ENCODE results near the gene RHBDF2. TPM values are rescaled to one million over a fixed set of nuclear protein-coding genes. Genes with fewer than 3 reads are reported as not detected.

Gene RHBDF2
- total RNA-seq, 1 experiment from 2014 or later, result 19.7 TPM

GRCh38 chr17:76442341-76443338, 58.6 kb downstream of the RHBDF2 start:
- Histone ChIP-seq H3K27ac (ENCODE audit: insufficient read length, low read depth, low read length) (no peak overlapping the region), H2BK5ac (ENCODE audit: insufficient read length, low read length) (no peak overlapping the region), H3K27me3 (ENCODE audit: insufficient read depth, low read length) (no peaks in the 10 kb centered on the region), H3K23ac (ENCODE audit: insufficient read length, low read depth, low read length) (no peak overlapping the region), H4K8ac (replicated peaks; ENCODE audit: insufficient read length, low read depth, low read length) (no peak overlapping the region), H3K18ac (ENCODE audit: insufficient read length, low read depth, low read length) (no peak overlapping the region), H3K4ac (ENCODE audit: low read depth, low read length) (no peak overlapping the region), H4K5ac (ENCODE audit: insufficient read length, low read depth, low read length) (no peak overlapping the region), H3K56ac (ENCODE audit: insufficient read length, low read depth, low read length) (no peak overlapping the region), H3K9ac (ENCODE audit: extremely low read depth, insufficient read length, low read length) (no peak overlapping the region), H3T11ph (ENCODE audit: low read length) (no peak overlapping the region), H2BK120ac (ENCODE audit: low read depth, low read length, poor library complexity, severe bottlenecking) (no peak overlapping the region), H3K23me2 (ENCODE audit: insufficient read length, low read depth, low read length, poor library complexity, severe bottlenecking) (no peaks in the 10 kb centered on the region), H2BK20ac (ENCODE audit: low read depth, low read length, poor library complexity, severe bottlenecking) (no peak overlapping the region), H3K9me3 (ENCODE audit: control insufficient read depth, low read depth, low read length) (no peaks in the 10 kb centered on the region), H2AK5ac (ENCODE audit: insufficient read length, low read length) (peak overlapping the region; percentile 7), H2AFZ (ENCODE audit: low read length) (no peak overlapping the region), H3K79me1 (ENCODE audit: insufficient read depth, low read depth, low read length, poor library complexity, severe bottlenecking) (peaks cover 4% of the 10 kb centered on the region), H3K4me1 (ENCODE audit: insufficient read depth, low read length) (peaks cover 57% of the 10 kb centered on the region), H3K14ac (ENCODE audit: insufficient read depth, low read length) (no peak overlapping the region), H3K4me2 (ENCODE audit: insufficient read depth, insufficient read length, low read length) (no peak overlapping the region), H4K91ac (ENCODE audit: insufficient read length, low read depth, low read length) (no peak overlapping the region), H2BK15ac (ENCODE audit: low read depth, low read length) (no peak overlapping the region), H2BK12ac (ENCODE audit: insufficient read length, low read depth, low read length) (no peak overlapping the region), H3K79me2 (ENCODE audit: insufficient read depth, low read length) (peaks cover 42% of the 10 kb centered on the region; the same call in 1 of the 2 replicates), H4K20me1 (ENCODE audit: control insufficient read depth, insufficient read depth, insufficient read length) (no peaks in the 10 kb centered on the region)
- Mint-ChIP-seq H3K4me1 (peaks cover 81 to 89% of the 10 kb centered on the region in 2 experiments), H3K27me3 (ENCODE audit: low read depth) (no peaks in the 10 kb centered on the region), H3K27ac (peak overlapping the region; percentile 50 to 94 (median 54)), H3K9me3 (no peaks in the 10 kb centered on the region; a peak in 1 of 5 replicates), H3K4me3 (peak overlapping the region in 1 of 2 experiments; percentile 45; a peak in 1 of 5 replicates), H3K36me3 (ENCODE audit: insufficient read depth in 1 of 3, low read depth in 3 of 3) (peaks cover 0 to 4% (median 3%) of the 10 kb centered on the region in 3 experiments; a peak in 4 of 7 replicates)
- WGBS (ENCODE audit: extremely low coverage, insufficient read length, low lambda C conversion rate), result no CpG with 5 or more reads among the region's 8 CpGs
- DNase-seq, result no peak
- TF ChIP-seq, protein P1, sequence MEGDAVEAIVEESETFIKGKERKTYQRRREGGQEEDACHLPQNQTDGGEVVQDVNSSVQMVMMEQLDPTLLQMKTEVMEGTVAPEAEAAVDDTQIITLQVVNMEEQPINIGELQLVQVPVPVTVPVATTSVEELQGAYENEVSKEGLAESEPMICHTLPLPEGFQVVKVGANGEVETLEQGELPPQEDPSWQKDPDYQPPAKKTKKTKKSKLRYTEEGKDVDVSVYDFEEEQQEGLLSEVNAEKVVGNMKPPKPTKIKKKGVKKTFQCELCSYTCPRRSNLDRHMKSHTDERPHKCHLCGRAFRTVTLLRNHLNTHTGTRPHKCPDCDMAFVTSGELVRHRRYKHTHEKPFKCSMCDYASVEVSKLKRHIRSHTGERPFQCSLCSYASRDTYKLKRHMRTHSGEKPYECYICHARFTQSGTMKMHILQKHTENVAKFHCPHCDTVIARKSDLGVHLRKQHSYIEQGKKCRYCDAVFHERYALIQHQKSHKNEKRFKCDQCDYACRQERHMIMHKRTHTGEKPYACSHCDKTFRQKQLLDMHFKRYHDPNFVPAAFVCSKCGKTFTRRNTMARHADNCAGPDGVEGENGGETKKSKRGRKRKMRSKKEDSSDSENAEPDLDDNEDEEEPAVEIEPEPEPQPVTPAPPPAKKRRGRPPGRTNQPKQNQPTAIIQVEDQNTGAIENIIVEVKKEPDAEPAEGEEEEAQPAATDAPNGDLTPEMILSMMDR (conservative IDR thresholded peaks at IDR 0.05), result no peak

All from H9 (cell line).